Measurements from ENCODE around the gene RUNX2.

Gene RUNX2

DNA sequence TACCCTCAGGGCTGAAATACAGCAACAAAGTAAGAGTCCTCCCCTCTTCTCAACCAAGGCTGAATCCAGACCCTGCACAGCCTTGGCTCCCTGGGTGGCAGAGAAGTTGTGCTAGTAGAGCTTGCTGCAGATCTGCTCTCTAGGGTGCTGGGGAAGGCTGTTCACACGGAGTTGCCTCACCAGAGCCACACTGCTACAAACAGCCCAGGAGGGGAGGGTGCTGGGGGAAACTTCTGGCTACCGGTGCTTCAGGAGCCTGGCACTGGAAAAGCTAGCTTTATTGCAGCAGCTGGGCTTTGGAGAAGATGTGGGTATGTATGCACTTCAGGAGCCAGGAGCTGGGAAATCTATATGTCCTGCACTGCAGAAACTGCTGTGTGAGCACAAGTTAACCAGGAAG lies 87.2 kb downstream of the RUNX2 start:
- no peak overlapping the region for H3K4me3 ChIP-seq (ENCODE audit: low read depth, low read length, poor library complexity, severe bottlenecking)
- H3K27ac ChIP-seq (ENCODE audit: low read depth, low read length, poor library complexity, severe bottlenecking) = no peak overlapping the region
- no peak overlapping the region for H3K9ac ChIP-seq (ENCODE audit: low read length)
- H3K4me2 ChIP-seq (ENCODE audit: low read length) = no peak overlapping the region
- H2AFZ ChIP-seq (ENCODE audit: low read length) = no peak overlapping the region
- no peaks in the 10 kb centered on the region for H3F3A ChIP-seq (ENCODE audit: insufficient read depth, low read length)
- no peaks in the 10 kb centered on the region for H3K9me2 ChIP-seq (ENCODE audit: low read depth, low read length)
- H4K20me1 ChIP-seq (ENCODE audit: insufficient read depth, low read length) = no peaks in the 10 kb centered on the region
- TF ChIP-seq EZH2 (IDR thresholded peaks at IDR 0.05; ENCODE audit: borderline replicate concordance, low read length) (no peak), CTCF (IDR thresholded peaks at IDR 0.05; ENCODE audit: low read length) (no peak)
- no peaks in the 10 kb centered on the region for H3K36me3 ChIP-seq (ENCODE audit: insufficient read depth, low read length)
- no peaks in the 10 kb centered on the region for H3K9me3 ChIP-seq (ENCODE audit: low read length)
- H3K27me3 ChIP-seq (ENCODE audit: insufficient read depth, low read length) = no peaks in the 10 kb centered on the region
- no peaks in the 10 kb centered on the region for H3K4me1 ChIP-seq (ENCODE audit: insufficient read depth, low read length, severe bottlenecking)
- H3K79me2 ChIP-seq (ENCODE audit: insufficient read depth, low read length) = no peaks in the 10 kb centered on the region

DNA sequence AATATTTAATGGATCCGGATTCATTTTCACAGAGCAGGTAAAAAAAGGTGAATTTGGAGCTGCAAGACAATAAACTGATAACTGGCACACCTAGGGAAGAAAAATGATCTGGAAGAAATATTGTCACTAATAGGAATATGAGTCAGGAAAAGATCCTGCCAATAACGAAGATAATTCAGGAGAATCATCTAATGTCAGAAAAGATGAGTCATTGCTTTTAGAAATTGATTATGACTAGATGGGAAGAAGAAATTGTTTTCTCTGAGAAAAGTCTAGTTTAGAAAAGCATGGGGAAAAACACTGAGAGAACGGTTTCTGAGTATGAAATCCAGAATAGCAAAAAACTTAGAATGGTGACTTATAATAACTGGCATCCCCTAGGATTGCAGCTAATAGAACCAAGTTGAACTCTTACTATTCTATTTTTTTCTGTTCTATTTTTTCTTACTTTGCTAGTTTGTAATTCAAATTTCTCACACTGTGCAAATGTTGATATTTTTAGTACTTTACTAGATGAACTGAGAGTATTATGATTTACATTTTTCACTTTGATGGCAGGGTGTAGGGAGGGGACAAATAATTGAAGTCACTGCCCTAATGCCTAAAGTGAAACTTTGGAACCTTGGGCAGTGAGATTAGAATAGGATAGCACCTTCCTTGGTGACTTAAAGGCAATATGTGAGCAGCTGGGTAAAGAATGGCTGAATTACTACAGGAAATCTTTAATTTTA lies 87.8 kb downstream of the RUNX2 start:
- Histone ChIP-seq H3K79me2 (ENCODE audit: insufficient read depth, low read length) (no peaks in the 10 kb centered on the region), H4K20me1 (ENCODE audit: insufficient read depth, low read length) (no peaks in the 10 kb centered on the region), H3F3A (ENCODE audit: insufficient read depth, low read length) (no peaks in the 10 kb centered on the region), H3K27me3 (ENCODE audit: insufficient read depth, low read length) (no peaks in the 10 kb centered on the region), H3K36me3 (ENCODE audit: insufficient read depth, low read length) (no peaks in the 10 kb centered on the region), H3K9me2 (ENCODE audit: low read depth, low read length) (no peaks in the 10 kb centered on the region), H3K4me3 (ENCODE audit: low read depth, low read length, poor library complexity, severe bottlenecking) (no peak overlapping the region), H3K4me1 (ENCODE audit: insufficient read depth, low read length, severe bottlenecking) (no peaks in the 10 kb centered on the region), H3K9ac (ENCODE audit: low read length) (no peak overlapping the region), H3K27ac (ENCODE audit: low read depth, low read length, poor library complexity, severe bottlenecking) (no peak overlapping the region), H3K9me3 (ENCODE audit: low read length) (no peaks in the 10 kb centered on the region), H2AFZ (ENCODE audit: low read length) (no peak overlapping the region), H3K4me2 (ENCODE audit: low read length) (no peak overlapping the region)
- no peak for TF ChIP-seq CTCF (IDR thresholded peaks at IDR 0.05; ENCODE audit: low read length)
- TF ChIP-seq EZH2 (IDR thresholded peaks at IDR 0.05; ENCODE audit: borderline replicate concordance, low read length) = no peak

DNA sequence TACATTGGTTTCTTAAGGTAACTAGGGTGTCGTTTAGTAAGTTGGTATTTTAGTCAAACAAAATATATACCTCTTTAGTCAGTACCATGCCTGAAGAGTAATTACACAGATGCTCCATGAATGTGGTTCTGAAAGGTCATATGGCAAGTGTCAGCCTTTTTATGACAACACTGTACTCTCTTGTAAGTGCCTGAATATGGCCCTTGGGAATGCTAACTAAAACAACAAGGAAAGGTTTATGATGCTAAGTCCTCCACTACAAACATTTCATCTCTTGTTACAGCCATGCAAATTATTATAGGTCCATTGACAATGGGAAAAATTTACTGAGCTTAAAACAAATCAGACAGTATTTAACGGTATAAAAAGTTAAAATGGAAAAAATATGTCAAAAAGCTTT lies 88.6 kb downstream of the RUNX2 start:
- no peaks in the 10 kb centered on the region for H3K9me2 ChIP-seq (ENCODE audit: low read depth, low read length)

More for the DNA sequence above, 88.6 kb downstream of the RUNX2 start:
- no peak overlapping the region for H3K9ac ChIP-seq (ENCODE audit: low read length)
- no peaks in the 10 kb centered on the region for H3K79me2 ChIP-seq (ENCODE audit: insufficient read depth, low read length)
- no peak overlapping the region for H2AFZ ChIP-seq (ENCODE audit: low read length)
- no peak overlapping the region for H3K4me2 ChIP-seq (ENCODE audit: low read length)
- H3K36me3 ChIP-seq (ENCODE audit: insufficient read depth, low read length) = no peaks in the 10 kb centered on the region
- H4K20me1 ChIP-seq (ENCODE audit: insufficient read depth, low read length) = no peaks in the 10 kb centered on the region
- H3K4me1 ChIP-seq (ENCODE audit: insufficient read depth, low read length, severe bottlenecking) = no peaks in the 10 kb centered on the region
- no peaks in the 10 kb centered on the region for H3F3A ChIP-seq (ENCODE audit: insufficient read depth, low read length)
- no peak for TF ChIP-seq CTCF (IDR thresholded peaks at IDR 0.05; ENCODE audit: low read length)
- TF ChIP-seq EZH2 (IDR thresholded peaks at IDR 0.05; ENCODE audit: borderline replicate concordance, low read length) = no peak
- H3K4me3 ChIP-seq (ENCODE audit: low read depth, low read length, poor library complexity, severe bottlenecking) = no peak overlapping the region
- H3K27ac ChIP-seq (ENCODE audit: low read depth, low read length, poor library complexity, severe bottlenecking) = no peak overlapping the region
- no peaks in the 10 kb centered on the region for H3K9me3 ChIP-seq (ENCODE audit: low read length)
- no peaks in the 10 kb centered on the region for H3K27me3 ChIP-seq (ENCODE audit: insufficient read depth, low read length)

Data from OCI-LY1 (cell line).